Mesodermal cell (in vitro differentiated cells): ENCODE results near the gene MRPS7. TPM values are rescaled to one million over a fixed set of nuclear protein-coding genes. Genes with fewer than 3 reads are reported as not detected.

Source experiments
- H3K27ac ChIP-seq: 2 replicates; pipeline ENCODE4 v1.7.0; 2013; ENCODE audit warnings: mild to moderate bottlenecking, low read depth, low read length, moderate library complexity; ENCODE audit not compliant: severe bottlenecking
- H3K36me3 ChIP-seq: 2 replicates; pipeline ENCODE4 v1.7.1; 2013; ENCODE audit warnings: mild to moderate bottlenecking, low read length, moderate library complexity; ENCODE audit not compliant: control insufficient read depth, insufficient read depth
- H3K4me1 ChIP-seq: one replicate; pipeline ENCODE4 v1.7.1; 2013; ENCODE audit warnings: mild to moderate bottlenecking, low read length; ENCODE audit not compliant: insufficient read depth, control insufficient read depth, poor library complexity, severe bottlenecking
- H3K4me3 ChIP-seq: 2 replicates; pipeline ENCODE4 v1.7.0; 2013; ENCODE audit warnings: low read length, control low read depth, mild to moderate bottlenecking; ENCODE audit not compliant: insufficient read depth, poor library complexity, severe bottlenecking; ENCODE audit errors: extremely low read depth
- H3K9me3 ChIP-seq: 2 replicates; pipeline ENCODE4 v1.7.1; 2013; ENCODE audit warnings: mild to moderate bottlenecking, low read length, moderate library complexity; ENCODE audit not compliant: control insufficient read depth
- WGBS, 2 experiments: methylation state at CpG; one replicate each; pipeline ENCODE4 v1.1.5; 2013; ENCODE audit warnings: missing lambda C conversion rate in 2 of 2; ENCODE audit not compliant: insufficient coverage in 2 of 2; 5-methylcytosine and 5-hydroxymethylcytosine counted together
- polyA plus RNA-seq, 2 experiments: library from polyadenylated mRNA; stranded (reverse); fragments of 50-300 nt; gene quantifications; one replicate each; pipeline ENCODE4 v1.2.3, GENCODE V29; 2013

MRPS7 gene
- 89.9 TPM for polyA plus RNA-seq (2013, experiment 1 of 2)
- 91.4 TPM for polyA plus RNA-seq (2013, experiment 2 of 2)

GRCh38 chr17:75261336-75262111 lies at the start of gene MRPS7, which contains the start of gene GGA3:
MRPS7 (plus strand) TSS chr17:75261879; CDS start chr17:75261901, 22 bp downstream.
GGA3 (minus strand) TSS chr17:75261606; CDS start chr17:75261587, 19 bp downstream.
- Histone ChIP-seq H3K4me1 (peaks cover 15% of the 10 kb centered on the region), H3K4me3 (peak within 1 kb of the TSS; percentile 99), H3K9me3 (no peaks in the 10 kb centered on the region), H3K27ac (peak within 1 kb of the TSS; percentile 100), H3K36me3 (peaks cover 46% of the 10 kb centered on the region)
- 0 to 1% methylated on average over 63 to 64 of the region's 69 CpGs for WGBS, 2 experiments

- H3K27ac ChIP-seq = no peak overlapping the region
- peaks cover 90% of the 10 kb centered on the region for H3K36me3 ChIP-seq
- H3K4me1 ChIP-seq = no peaks in the 10 kb centered on the region
- 80 to 88% methylated on average over 2 to 4 of the region's 6 CpGs for WGBS, 2 experiments
- no peaks in the 10 kb centered on the region for H3K9me3 ChIP-seq
- H3K4me3 ChIP-seq = no peak overlapping the region
Observed at GRCh38 chr17:75218131-75218530, 43.5 kb upstream of the MRPS7 start.

- H3K36me3 ChIP-seq = peaks cover 90% of the 10 kb centered on the region
- no peaks in the 10 kb centered on the region for H3K4me1 ChIP-seq
- H3K27ac ChIP-seq = no peak overlapping the region
- no peak overlapping the region for H3K4me3 ChIP-seq
- 93 to 97% methylated on average over 3 of the region's 3 CpGs for WGBS, 2 experiments
- no peaks in the 10 kb centered on the region for H3K9me3 ChIP-seq
Observed at GRCh38 chr17:75219815-75220214, 41.9 kb upstream of the MRPS7 start.

GRCh38 chr17:75225016-75225415 lies 36.7 kb upstream of the MRPS7 start:
- Histone ChIP-seq H3K9me3 (no peaks in the 10 kb centered on the region), H3K4me3 (no peak overlapping the region), H3K4me1 (no peaks in the 10 kb centered on the region), H3K27ac (no peak overlapping the region), H3K36me3 (peaks cover 90% of the 10 kb centered on the region)
- WGBS, 2 experiments = 88 to 90% methylated on average over 14 of the region's 14 CpGs

GRCh38 chr17:75227729-75228128 lies 34.0 kb upstream of the MRPS7 start:
- peaks cover 93% of the 10 kb centered on the region for H3K36me3 ChIP-seq
- 88 to 100% methylated on average over 3 of the region's 5 CpGs for WGBS, 2 experiments

GRCh38 chr17:75228305-75228704 lies 33.4 kb upstream of the MRPS7 start:
- Histone ChIP-seq H3K4me1 (no peaks in the 10 kb centered on the region), H3K9me3 (no peaks in the 10 kb centered on the region), H3K4me3 (no peak overlapping the region), H3K27ac (no peak overlapping the region), H3K36me3 (peaks cover 93% of the 10 kb centered on the region)
- 100% methylated on average over 1 to 2 of the region's 2 CpGs for WGBS, 2 experiments

More at GRCh38 chr17:75227729-75228128, 34.0 kb upstream of the MRPS7 start:
- Histone ChIP-seq H3K27ac (no peak overlapping the region), H3K4me3 (no peak overlapping the region), H3K4me1 (no peaks in the 10 kb centered on the region), H3K9me3 (no peaks in the 10 kb centered on the region)

GRCh38 chr17:75228847-75229246 lies 32.8 kb upstream of the MRPS7 start:
- WGBS, 2 experiments = 87 to 94% methylated on average over 4 of the region's 4 CpGs
- peaks cover 90% of the 10 kb centered on the region for H3K36me3 ChIP-seq

GRCh38 chr17:75231071-75231470 lies 30.6 kb upstream of the MRPS7 start:
- no peaks in the 10 kb centered on the region for H3K9me3 ChIP-seq
- H3K4me3 ChIP-seq = no peak overlapping the region
- 99 to 100% methylated on average over 3 to 8 of the region's 8 CpGs for WGBS, 2 experiments
- H3K4me1 ChIP-seq = no peaks in the 10 kb centered on the region
- H3K36me3 ChIP-seq = peaks cover 91% of the 10 kb centered on the region
- no peak overlapping the region for H3K27ac ChIP-seq

More at GRCh38 chr17:75228847-75229246, 32.8 kb upstream of the MRPS7 start:
- H3K9me3 ChIP-seq = no peaks in the 10 kb centered on the region
- H3K27ac ChIP-seq = no peak overlapping the region
- H3K4me1 ChIP-seq = no peaks in the 10 kb centered on the region
- no peak overlapping the region for H3K4me3 ChIP-seq

GRCh38 chr17:75231741-75232464 lies 29.8 kb upstream of the MRPS7 start:
- WGBS, 2 experiments = 97 to 98% methylated on average over 13 to 14 of the region's 18 CpGs
- H3K4me1 ChIP-seq = no peaks in the 10 kb centered on the region
- H3K27ac ChIP-seq = no peak overlapping the region
- no peaks in the 10 kb centered on the region for H3K9me3 ChIP-seq
- no peak overlapping the region for H3K4me3 ChIP-seq
- peaks cover 91% of the 10 kb centered on the region for H3K36me3 ChIP-seq

- no peak overlapping the region for H3K4me3 ChIP-seq
- no peaks in the 10 kb centered on the region for H3K9me3 ChIP-seq
- H3K27ac ChIP-seq = no peak overlapping the region
- 98% methylated on average over 11 to 13 of the region's 13 CpGs for WGBS, 2 experiments
- no peaks in the 10 kb centered on the region for H3K4me1 ChIP-seq
- H3K36me3 ChIP-seq = peaks cover 92% of the 10 kb centered on the region
Observed at GRCh38 chr17:75232786-75233185, 28.9 kb upstream of the MRPS7 start.
